Panc1 (cell line): Measurements from ENCODE around the gene KIAA1614. TPM values are rescaled to one million over a fixed set of nuclear protein-coding genes. Genes with fewer than 3 reads are reported as not detected.

Experiments
- ATAC-seq: fragments of 200-7000 bp; cut with Tn5 transposase; 2 replicates; pipeline ENCODE4 v1.9.1; 2020; ENCODE audit warnings: mild to moderate bottlenecking, moderate library complexity
- BruUV-seq: library from RNA; stranded (reverse); fragments of 400-500 nt; replicated peaks from 2 replicates; lab custom pipeline; 2021; lab: Mats Ljungman, UMichigan
- CTCF ChIA-PET: fragments of 300-600 bp; sonication (Branson Sonifier 250); formaldehyde crosslinking; loops from one replicate; lab custom pipeline; 2022; ENCODE audit warnings: antibody characterized with exemption; lab: Charles Lee
- POLR2A ChIA-PET: fragments of 300-600 bp; sonication (Branson Sonifier 250); formaldehyde crosslinking; loops from one replicate; lab custom pipeline; 2022; ENCODE audit warnings: antibody characterized with exemption; lab: Charles Lee
- DNase-seq: peaks from one replicate; pipeline ENCODE4 v3.0.0-alpha.2; 2010; ENCODE audit warnings: low read depth, low spot score
- H3K27ac ChIP-seq: 2 replicates; pipeline ENCODE4 v1.5.1; 2011; ENCODE audit warnings: mild to moderate bottlenecking, low read length, inconsistent platforms
- H3K27me3 ChIP-seq: fragments of 200-500 bp; sonication (Bioruptor generic); 2 replicates; pipeline ENCODE4 v1.6.0; 2014; ENCODE audit warnings: low read length, inconsistent platforms; ENCODE audit not compliant: control insufficient read depth, insufficient read depth
- H3K36me3 ChIP-seq: fragments of 200-500 bp; sonication (Bioruptor generic); 2 replicates; pipeline ENCODE4 v1.5.1; 2014; ENCODE audit warnings: inconsistent platforms, mild to moderate bottlenecking, low read length, moderate library complexity; ENCODE audit not compliant: control insufficient read depth, insufficient read depth
- H3K4me1 ChIP-seq: 2 replicates; pipeline ENCODE4 v1.5.1; 2011; ENCODE audit warnings: inconsistent platforms, mild to moderate bottlenecking, low read length, moderate library complexity; ENCODE audit not compliant: control insufficient read depth, insufficient read depth
- H3K4me3 ChIP-seq, 2 experiments: 2 replicates each; pipeline ENCODE4 v1.5.1; 2011 to 2012; ENCODE audit warnings: low read depth in 2 of 2, low read length in 2 of 2, mild to moderate bottlenecking in 2 of 2, inconsistent platforms in 1 of 2, moderate library complexity in 1 of 2
- H3K9me3 ChIP-seq: fragments of 200-500 bp; sonication (Bioruptor generic); 2 replicates; pipeline ENCODE4 v1.5.1; 2014; ENCODE audit warnings: low read depth, mild to moderate bottlenecking, inconsistent platforms, low read length, moderate library complexity; ENCODE audit not compliant: control insufficient read depth, insufficient read depth
- CTCF ChIP-seq: fragments of 450-650 bp; IDR thresholded peaks from 2 replicates; pipeline ENCODE4 v1.5.1; 2017; ENCODE audit warnings: mild to moderate bottlenecking
- POLR2AphosphoS5 ChIP-seq: IDR thresholded peaks from 2 replicates; pipeline ENCODE4 v1.6.1; 2012; ENCODE audit warnings: mild to moderate bottlenecking, low read depth, low read length, moderate library complexity
- REST ChIP-seq, 2 experiments: IDR thresholded peaks; 2 replicates each; pipeline ENCODE4 v1.6.1; 2011 to 2012; ENCODE audit warnings: low read depth in 2 of 2, control low read depth in 1 of 2, low read length in 1 of 2, mild to moderate bottlenecking in 1 of 2, moderate library complexity in 1 of 2; ENCODE audit not compliant: insufficient read depth in 1 of 2
- SIN3A ChIP-seq: IDR thresholded peaks from 2 replicates; pipeline ENCODE4 v1.6.1; 2012; ENCODE audit warnings: low read depth, mild to moderate bottlenecking, low read length, moderate library complexity, borderline replicate concordance; ENCODE audit not compliant: insufficient read depth
- TCF7L2 ChIP-seq: IDR thresholded peaks from 2 replicates; pipeline ENCODE4 v1.6.1; 2011; ENCODE audit warnings: mild to moderate bottlenecking, low read depth, low read length, inconsistent platforms
- in situ Hi-C: cut with HindIII; loops from 2 replicates; pipeline ENCODE4 v1.10.0; 2016; ENCODE audit warnings: low sequenced_read_pairs, low pct_unique_long_range_greater_than_20kb
- intact Hi-C: fragments of 100-400 bp; cut with micrococcal nuclease; formaldehyde crosslinking; loops from one replicate; pipeline ENCODE4 v1.10.0; 2022; ENCODE audit not compliant: unreplicated experiment
- total RNA-seq: library from RNA; stranded (reverse); gene quantifications from one replicate; pipeline ENCODE4 v1.2.1, GENCODE V29; 2021; ENCODE audit not compliant: unreplicated experiment

KIAA1614 gene
- total RNA-seq, 1 experiment from 2014 or later, result 0.80 TPM

GRCh38 chr1:180971273-180971997, 58.7 kb downstream of the KIAA1614 start:
- Histone ChIP-seq H3K36me3 (peaks cover 13% of the 10 kb centered on the region), H3K9me3 (no peaks in the 10 kb centered on the region), H3K4me3 (no peak overlapping the region), H3K27ac (no peak overlapping the region), H3K4me1 (no peaks in the 10 kb centered on the region), H3K27me3 (no peaks in the 10 kb centered on the region)
- TF ChIP-seq REST (IDR thresholded peaks at IDR 0.05; ENCODE audit: insufficient read depth in 1 of 2, low read depth in 2 of 2, low read length in 1 of 2) (no peak), POLR2AphosphoS5 (no peak)
- CTCF ChIA-PET, result no interaction called here
- ATAC-seq (no peak), DNase-seq (no peak)
- intact Hi-C loops (no loop called here), in situ Hi-C loops (no loop called here)
- POLR2A ChIA-PET, result no interaction called here
- BruUV-seq, result no TSS peak

GRCh38 chr1:180973369-180973768, 60.7 kb downstream of the KIAA1614 start:
- intact Hi-C loops (no loop called here), in situ Hi-C loops (no loop called here)
- Histone ChIP-seq H3K27ac (no peak overlapping the region), H3K27me3 (no peaks in the 10 kb centered on the region), H3K9me3 (no peaks in the 10 kb centered on the region), H3K36me3 (peaks cover 13% of the 10 kb centered on the region), H3K4me1 (no peaks in the 10 kb centered on the region), H3K4me3 (no peak overlapping the region)
- ChIA-PET POLR2A (interaction anchor here (0.6 kb wide), 1 partner anchor 60 kb away, joined by 18 read pairs; no protein-coding TSS in a partner anchor), CTCF (no interaction called here)
- TF ChIP-seq REST (IDR thresholded peaks at IDR 0.05; ENCODE audit: insufficient read depth in 1 of 2, low read depth in 2 of 2, low read length in 1 of 2) (no peak), CTCF (no peak), POLR2AphosphoS5 (no peak), TCF7L2 (no peak), SIN3A (no peak)
- no TSS peak for BruUV-seq
- ATAC-seq (no peak), DNase-seq (no peak)
